ENCODE results near the gene VANGL1. TPM values are rescaled to one million over a fixed set of nuclear protein-coding genes. Genes with fewer than 3 reads are reported as not detected.

Gene VANGL1
- total and polyA plus RNA-seq, 2 of the 4 experiments (the other 2 are of a cell fraction): 6.1 to 6.7 TPM

- no peak overlapping the region for H4K8ac ChIP-seq (ENCODE audit: low read depth in 2 of 2, low read length in 2 of 2)
- in situ Hi-C loops (cut with MboI; ENCODE audit: low sequenced_read_pairs) (no loop called here), dilution Hi-C loops (cut with HindIII; ENCODE audit: low sequenced_read_pairs, unreplicated experiment) (no loop called here), intact Hi-C loops (cut with micrococcal nuclease) (no loop called here)
- no peak overlapping the region for H3K4ac ChIP-seq (ENCODE audit: low read depth, low read length)
- no peaks in the 10 kb centered on the region for H3K9me1 ChIP-seq (ENCODE audit: insufficient read depth, low read length)
- H2BK5ac ChIP-seq (ENCODE audit: low read depth, low read length, poor library complexity, severe bottlenecking): no peak overlapping the region
- no peak overlapping the region for H3K4me2 ChIP-seq (ENCODE audit: low read depth, low read length)
- no peak overlapping the region for H2AK9ac ChIP-seq (replicated peaks; ENCODE audit: low read depth, low read length, poor library complexity)
- no peak overlapping the region for H3K18ac ChIP-seq (ENCODE audit: low read depth, low read length)
- no peaks in the 10 kb centered on the region for H3K4me1 ChIP-seq (ENCODE audit: control insufficient read depth, insufficient read depth, low read length)
- no peak overlapping the region for H2AK5ac ChIP-seq (ENCODE audit: low read depth, low read length)
- ChIA-PET CTCF (no interaction called here), POLR2A (ENCODE audit: unreplicated experiment) (no interaction called here)
- no peaks in the 10 kb centered on the region for H3K9me3 ChIP-seq (ENCODE audit: control insufficient read depth, insufficient read depth, low read length)
- no peak overlapping the region for H3K4me3 ChIP-seq (ENCODE audit: insufficient read depth, low read depth, low read length)
- peaks cover 6% of the 10 kb centered on the region for H3K27me3 ChIP-seq (ENCODE audit: control insufficient read depth, insufficient read depth, low read length)
- H2AFZ ChIP-seq (replicated peaks; ENCODE audit: low read length, poor library complexity): no peak overlapping the region
- TF ChIP-seq MAFK (IDR thresholded peaks at IDR 0.05; ENCODE audit: low read depth, low read length): no peak
- no peak for TF ChIP-seq CHD1 (IDR thresholded peaks at IDR 0.05; ENCODE audit: low read depth, low read length)
- no peak for TF ChIP-seq CTCF (conservative IDR thresholded peaks at IDR 0.05; ENCODE audit: low read depth, low read length)
- no peaks in the 10 kb centered on the region for H4K20me1 ChIP-seq (ENCODE audit: insufficient read depth, low read length)
- no peak for DNase-seq
- H3K56ac ChIP-seq (ENCODE audit: extremely low read depth, insufficient read depth, low read length): no peak overlapping the region
- H2BK15ac ChIP-seq (ENCODE audit: low read depth, low read length): no peak overlapping the region
- no peak overlapping the region for H3K14ac ChIP-seq (replicated peaks; ENCODE audit: low read depth, low read length)
- 0 out of 2 replicates have a peak, but pooled peaks cover 2% of the 10 kb centered on the region for H3K36me3 ChIP-seq (ENCODE audit: control insufficient read depth, insufficient read depth, low read length)
- H2BK120ac ChIP-seq (ENCODE audit: low read depth, low read length): no peak overlapping the region
- no peak for ATAC-seq (ENCODE audit: low read depth)
- no peak overlapping the region for H2BK20ac ChIP-seq (ENCODE audit: low read depth, low read length)
- H3K9ac ChIP-seq (ENCODE audit: low read depth, low read length): no peak overlapping the region
- H3K79me1 ChIP-seq (ENCODE audit: low read depth in 1 of 2, low read length in 2 of 2): no peaks in the 10 kb centered on the region
- H3K27ac ChIP-seq (ENCODE audit: insufficient read depth, low read length): no peak overlapping the region
- H4K91ac ChIP-seq (ENCODE audit: insufficient read depth, low read depth, low read length): no peak overlapping the region
- WGBS, 2 experiments (ENCODE audit: extremely low coverage in 2 of 2, insufficient read length in 1 of 2): no CpG with 5 or more reads among the region's 1 CpG
- no peak overlapping the region for H3K23ac ChIP-seq (ENCODE audit: low read depth, low read length)
- BruUV-seq (replicated peaks): no TSS peak
- no peak overlapping the region for H4K5ac ChIP-seq (ENCODE audit: low read depth, low read length)
These were observed 55.8 kb downstream of the VANGL1 start for GRCh38 chr1:115697619-115698018.
